Brain microvascular endothelial cell (primary cell): ENCODE data around the gene CYP46A1.

Experiments used
- DNase-seq: peaks from one replicate; pipeline ENCODE4 v3.0.0-alpha.2; 2020
- H3K27ac ChIP-seq: fragments of 250-450 bp; sonication (Bioruptor Pico); 2 replicates; pipeline ENCODE4 v1.5.1; 2020; ENCODE audit warnings: mild to moderate bottlenecking, moderate library complexity
- H3K27me3 ChIP-seq: fragments of 250-450 bp; sonication (Bioruptor Pico); replicated peaks from 2 replicates; pipeline ENCODE4 v1.5.1; 2020; ENCODE audit warnings: mild to moderate bottlenecking
- H3K36me3 ChIP-seq: fragments of 250-450 bp; sonication (Bioruptor Pico); replicated peaks from 2 replicates; pipeline ENCODE4 v1.5.1; 2020; ENCODE audit warnings: mild to moderate bottlenecking
- H3K4me3 ChIP-seq: 2 replicates; pipeline ENCODE4 v1.5.1; 2011; ENCODE audit warnings: low read depth, mild to moderate bottlenecking, control low read depth, low read length, moderate library complexity
- in situ Hi-C: cut with HindIII; loops from 2 replicates; pipeline ENCODE4 v1.10.0; 2017; ENCODE audit warnings: low sequenced_read_pairs, low pct_ligation_motif_present
- TF ChIP-seq, protein P1 (sequence below): IDR thresholded peaks from 2 replicates; pipeline ENCODE4 v1.5.1; 2011; ENCODE audit warnings: low read depth, mild to moderate bottlenecking, moderate library complexity, low read length, control low read depth, inconsistent platforms; ENCODE audit errors: missing control alignments

Gene CYP46A1

DNA sequence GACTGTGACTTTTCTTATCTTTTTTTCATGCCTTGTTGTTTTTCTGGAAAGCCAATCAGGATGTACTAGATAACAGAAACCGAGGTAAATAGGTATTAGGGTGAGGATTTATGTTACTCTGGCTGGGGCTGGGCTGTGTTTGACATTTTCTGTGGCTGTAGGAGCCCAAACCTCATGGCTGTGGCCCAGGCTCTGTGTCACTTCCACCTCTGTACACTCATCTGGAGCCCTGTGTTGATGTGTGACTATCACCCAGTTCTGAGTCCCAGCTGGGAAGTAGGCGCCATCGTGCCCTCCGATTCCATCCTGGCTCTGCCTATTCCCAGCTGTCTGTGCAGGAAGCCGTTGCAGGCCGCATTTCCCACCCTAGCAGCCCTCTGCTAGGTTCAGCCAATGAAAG, 40.8 kb upstream of the CYP46A1 start:
- no peak for DNase-seq
- H3K27me3 ChIP-seq = no peaks in the 10 kb centered on the region
- no peak overlapping the region for H3K4me3 ChIP-seq
- no peaks in the 10 kb centered on the region for H3K36me3 ChIP-seq
- in situ Hi-C loops = no loop called here
- TF ChIP-seq, protein P1, sequence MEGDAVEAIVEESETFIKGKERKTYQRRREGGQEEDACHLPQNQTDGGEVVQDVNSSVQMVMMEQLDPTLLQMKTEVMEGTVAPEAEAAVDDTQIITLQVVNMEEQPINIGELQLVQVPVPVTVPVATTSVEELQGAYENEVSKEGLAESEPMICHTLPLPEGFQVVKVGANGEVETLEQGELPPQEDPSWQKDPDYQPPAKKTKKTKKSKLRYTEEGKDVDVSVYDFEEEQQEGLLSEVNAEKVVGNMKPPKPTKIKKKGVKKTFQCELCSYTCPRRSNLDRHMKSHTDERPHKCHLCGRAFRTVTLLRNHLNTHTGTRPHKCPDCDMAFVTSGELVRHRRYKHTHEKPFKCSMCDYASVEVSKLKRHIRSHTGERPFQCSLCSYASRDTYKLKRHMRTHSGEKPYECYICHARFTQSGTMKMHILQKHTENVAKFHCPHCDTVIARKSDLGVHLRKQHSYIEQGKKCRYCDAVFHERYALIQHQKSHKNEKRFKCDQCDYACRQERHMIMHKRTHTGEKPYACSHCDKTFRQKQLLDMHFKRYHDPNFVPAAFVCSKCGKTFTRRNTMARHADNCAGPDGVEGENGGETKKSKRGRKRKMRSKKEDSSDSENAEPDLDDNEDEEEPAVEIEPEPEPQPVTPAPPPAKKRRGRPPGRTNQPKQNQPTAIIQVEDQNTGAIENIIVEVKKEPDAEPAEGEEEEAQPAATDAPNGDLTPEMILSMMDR = no peak
- H3K27ac ChIP-seq = no peak overlapping the region

DNA sequence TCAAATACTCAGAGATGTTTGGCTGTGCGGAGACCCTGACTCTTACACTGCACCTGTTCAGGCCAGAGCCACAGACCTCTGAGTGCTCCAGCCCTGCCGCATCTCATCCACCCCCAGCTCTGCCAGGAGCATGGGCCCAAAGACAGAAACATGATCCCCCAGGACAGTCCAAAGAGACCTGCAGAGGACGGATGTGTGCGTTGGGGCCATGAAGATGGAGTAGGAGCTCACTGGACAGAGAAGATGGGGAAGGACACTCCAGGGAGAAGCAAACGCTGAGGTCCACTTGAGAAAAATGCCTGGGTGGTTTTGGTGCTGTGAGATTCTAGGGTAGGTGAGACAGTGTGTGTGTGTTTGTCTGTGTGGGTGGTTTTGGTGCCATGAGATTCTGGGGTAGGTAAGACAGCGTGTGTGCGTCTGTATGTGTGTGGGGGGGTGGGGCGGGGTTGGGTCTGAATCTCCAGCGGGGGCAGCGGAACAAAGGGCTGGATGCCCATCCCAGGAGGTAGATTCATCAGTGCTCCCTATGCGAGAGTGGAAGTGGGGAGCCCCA, 40.0 kb upstream of the CYP46A1 start:
- in situ Hi-C loops = no loop called here
- Histone ChIP-seq H3K27ac (no peak overlapping the region), H3K27me3 (no peaks in the 10 kb centered on the region), H3K4me3 (no peak overlapping the region), H3K36me3 (no peaks in the 10 kb centered on the region)
- TF ChIP-seq, protein P1 = no peak
- DNase-seq = no peak

DNA sequence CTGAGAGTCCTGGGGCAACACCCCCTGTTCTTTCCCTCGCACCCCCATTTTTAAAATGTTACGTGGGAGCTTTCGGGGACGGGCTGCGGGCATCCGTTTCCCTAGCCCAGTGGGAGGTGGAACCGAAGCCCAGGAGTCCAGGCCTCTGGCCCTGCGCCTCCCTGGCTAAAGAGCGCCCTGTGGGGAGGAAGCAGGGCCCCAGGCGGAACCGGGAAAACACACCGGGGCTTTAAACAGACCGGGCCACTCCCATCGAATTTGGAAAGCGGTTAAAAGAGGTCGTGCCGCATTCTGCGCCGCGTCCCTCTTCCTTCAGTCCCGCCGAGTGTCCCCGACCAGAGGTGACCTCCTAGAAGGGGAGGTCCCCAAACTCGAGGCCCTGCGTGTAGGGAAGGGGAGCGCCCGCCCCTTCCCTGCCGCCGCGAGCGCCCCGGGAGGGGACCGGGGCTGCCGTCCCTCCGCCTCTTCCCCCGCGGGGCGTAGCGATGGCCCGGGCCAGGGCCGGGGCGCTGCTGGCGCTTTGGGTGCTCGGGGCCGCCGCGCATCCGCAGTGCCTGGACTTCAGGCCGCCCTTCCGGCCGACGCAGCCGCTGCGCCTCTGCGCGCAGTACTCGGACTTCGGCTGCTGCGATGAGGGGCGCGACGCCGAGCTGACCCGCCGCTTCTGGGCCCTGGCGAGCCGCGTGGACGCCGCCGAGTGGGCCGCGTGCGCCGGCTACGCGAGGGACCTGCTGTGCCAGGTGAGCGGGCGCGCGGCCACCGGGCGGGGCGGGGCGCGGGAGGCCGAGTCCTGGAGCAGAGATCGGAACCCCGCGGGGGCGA, 39.2 kb upstream of the CYP46A1 start, which contains the start of gene HHIPL1:
HHIPL1 (plus strand) TSS at position 407 of the 822 bp plus-strand sequence; CDS start at position 486, 79 bp downstream.
- H3K4me3 ChIP-seq = peak within 1 kb of the TSS; percentile 43
- TF ChIP-seq, protein P1 = no peak
- DNase-seq = no peak
- H3K36me3 ChIP-seq = no peaks in the 10 kb centered on the region
- H3K27me3 ChIP-seq = no peaks in the 10 kb centered on the region
- H3K27ac ChIP-seq = no peak within 1 kb of the TSS
- in situ Hi-C loops = no loop called here

DNA sequence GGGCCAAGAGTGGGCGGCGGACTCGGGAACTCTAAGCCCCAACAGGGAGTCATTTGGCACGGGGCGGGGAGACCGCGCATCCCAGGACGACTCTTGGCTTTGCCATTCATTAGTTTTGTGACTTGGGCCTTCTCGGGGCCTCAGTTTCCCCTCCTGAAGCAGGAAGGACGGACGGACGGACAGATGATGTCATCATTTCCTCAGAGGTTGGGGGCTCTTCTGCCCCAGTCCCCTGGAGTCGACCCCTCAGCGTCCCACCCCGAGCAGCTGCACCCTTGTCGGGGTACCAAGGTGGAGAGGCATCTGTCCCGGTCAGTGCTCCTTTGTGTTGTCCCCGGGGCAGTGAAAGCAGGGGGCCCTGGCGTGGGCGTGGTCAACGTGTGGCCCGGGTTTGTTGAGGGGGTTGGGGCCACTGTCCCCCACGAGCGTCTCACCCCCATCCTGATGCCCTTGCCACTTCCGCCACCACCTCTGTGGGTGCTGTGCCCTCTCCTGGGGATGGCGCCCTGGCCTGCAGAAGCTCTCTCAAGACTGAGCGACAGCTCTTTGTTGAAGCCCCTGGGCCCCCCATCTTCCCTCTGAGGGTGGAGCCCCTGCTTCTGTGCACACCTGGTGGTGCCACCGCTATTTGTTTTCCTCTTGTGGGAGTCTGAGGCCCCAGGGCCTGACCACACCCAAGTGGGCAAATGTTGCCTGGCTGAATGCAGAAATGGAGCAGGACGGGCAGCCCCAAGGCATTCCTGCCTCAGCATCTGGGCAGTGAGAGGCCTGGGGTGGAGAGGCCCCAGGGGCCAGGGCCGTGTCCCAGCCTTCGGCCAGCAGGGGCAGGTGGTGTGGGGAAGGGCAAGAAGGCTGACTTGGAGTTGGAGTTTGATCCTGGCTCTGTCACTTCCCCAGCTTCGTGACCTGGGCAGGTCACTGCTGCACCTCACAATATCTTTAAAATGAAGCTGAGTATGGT, 38.3 kb upstream of the CYP46A1 start:
- no peak overlapping the region for H3K27ac ChIP-seq
- TF ChIP-seq, protein P1 = no peak
- H3K4me3 ChIP-seq = peak overlapping the region; percentile 43
- H3K36me3 ChIP-seq = no peaks in the 10 kb centered on the region
- no peaks in the 10 kb centered on the region for H3K27me3 ChIP-seq
- no peak for DNase-seq
- in situ Hi-C loops = no loop called here

DNA sequence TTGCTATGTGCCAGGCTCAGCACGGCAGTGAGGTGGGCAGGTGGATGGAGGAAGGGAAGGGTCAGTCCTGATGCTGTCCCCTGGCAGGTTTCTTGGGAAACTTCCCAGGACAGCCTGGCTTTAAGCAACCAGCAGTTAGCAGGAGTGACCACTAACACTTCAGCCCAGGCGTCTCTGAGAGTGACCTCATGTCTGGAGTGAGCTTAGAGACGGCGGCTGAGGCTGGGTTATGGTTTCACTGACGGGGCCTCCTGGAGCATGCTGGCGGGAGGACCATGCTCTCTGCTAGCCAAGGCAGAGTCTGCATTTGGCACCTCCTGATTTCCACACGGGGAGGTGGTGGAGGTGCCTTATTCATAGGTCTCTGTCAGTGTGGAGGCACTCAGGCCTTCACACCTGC, 36.7 kb upstream of the CYP46A1 start:
- in situ Hi-C loops = no loop called here

More for the DNA sequence above, 36.7 kb upstream of the CYP46A1 start:
- TF ChIP-seq, protein P1 = no peak
- no peak for DNase-seq
- Histone ChIP-seq H3K27me3 (no peaks in the 10 kb centered on the region), H3K36me3 (no peaks in the 10 kb centered on the region), H3K4me3 (no peak overlapping the region), H3K27ac (no peak overlapping the region)
